GM12878 (cell line): ENCODE results near the gene DOHH. TPM values are rescaled to one million over a fixed set of nuclear protein-coding genes. Genes with fewer than 3 reads are reported as not detected.

ENCODE experiments used
- ATAC-seq: fragments of 200-7000 bp; cut with Tn5 transposase; 3 replicates; pipeline ENCODE4 v1.9.1; 2020; ENCODE audit warnings: mild to moderate bottlenecking, moderate library complexity
- BruUV-seq: library from RNA; stranded (reverse); fragments of 400-500 nt; replicated peaks from 2 replicates; lab custom pipeline; 2021; lab: Mats Ljungman, UMichigan
- CTCF ChIA-PET: fragments of 300-600 bp; sonication (Branson Sonifier 250); formaldehyde crosslinking; extraction: SDS; loops from one replicate; lab custom pipeline; 2021; ENCODE audit warnings: inconsistent platforms; lab: Yijun Ruan, JAX
- POLR2A ChIA-PET: fragments of 350-600 bp; formaldehyde crosslinking; extraction: SDS; loops from one replicate; lab custom pipeline; 2021; ENCODE audit warnings: inconsistent platforms; lab: Charles Lee
- RAD21 ChIA-PET: fragments of 300-600 bp; sonication (Branson Sonifier 250); formaldehyde crosslinking; loops from one replicate; lab custom pipeline; 2023; ENCODE audit warnings: antibody characterized with exemption; ENCODE audit not compliant: unreplicated experiment; lab: Charles Lee
- SMC1A ChIA-PET: fragments of 300-600 bp; sonication (Branson Sonifier 250); formaldehyde crosslinking; loops from one replicate; lab custom pipeline; 2023; ENCODE audit not compliant: unreplicated experiment, uncharacterized antibody; lab: Charles Lee
- DNase-seq: peaks from one replicate; pipeline ENCODE4 v3.0.0-alpha.2; 2011; ENCODE audit warnings: low read depth, low spot score
- FAIRE-seq: peaks from 3 replicates; lab custom pipeline; 2011; peaks lifted over from hg19 to GRCh38; lab: Jason Lieb, UNC
- H2AFZ ChIP-seq: 2 replicates; pipeline ENCODE4 v1.6.0; 2011; ENCODE audit warnings: low read depth, low read length, control low read depth; ENCODE audit not compliant: control insufficient read depth
- H3K27ac ChIP-seq: 2 replicates; pipeline ENCODE4 v1.5.1; 2011; ENCODE audit warnings: control low read depth; ENCODE audit not compliant: control insufficient read depth, insufficient read depth
- H3K27me3 ChIP-seq, 2 experiments: replicated peaks in 1 of 2; 2 replicates each; pipeline versions ENCODE4 v1.6.0 to v1.6.1; 2011; ENCODE audit warnings: low read length in 1 of 2; ENCODE audit not compliant: control insufficient read depth in 2 of 2, insufficient read depth in 2 of 2
- H3K36me3 ChIP-seq, 2 experiments: 2 replicates each; pipeline ENCODE4 v1.5.1; 2011; ENCODE audit warnings: low read length in 1 of 2; ENCODE audit not compliant: control insufficient read depth in 2 of 2, insufficient read depth in 2 of 2
- H3K4me1 ChIP-seq: 2 replicates; pipeline ENCODE4 v1.6.1; 2011; ENCODE audit warnings: mild to moderate bottlenecking, low read length, moderate library complexity, mixed read lengths; ENCODE audit not compliant: control insufficient read depth, insufficient read depth
- H3K4me2 ChIP-seq: 2 replicates; pipeline ENCODE4 v1.6.0; 2011; ENCODE audit warnings: control low read depth; ENCODE audit not compliant: control insufficient read depth, insufficient read depth
- H3K4me3 ChIP-seq: fragments of 200-600 bp; sonication (generic); 2 replicates; pipeline ENCODE4 v1.5.1; 2016
- H3K79me2 ChIP-seq: 2 replicates; pipeline ENCODE4 v1.6.0; 2011; ENCODE audit warnings: low read length; ENCODE audit not compliant: control insufficient read depth, insufficient read depth
- H3K9ac ChIP-seq: 2 replicates; pipeline ENCODE4 v1.8.0; 2011; ENCODE audit warnings: low read length, control low read depth, mixed read lengths; ENCODE audit not compliant: control insufficient read depth, insufficient read depth
- H3K9me3 ChIP-seq: replicated peaks from 3 replicates; pipeline ENCODE4 v1.5.1; 2011; ENCODE audit warnings: mild to moderate bottlenecking, low read length; ENCODE audit not compliant: control insufficient read depth, insufficient read depth
- H4K20me1 ChIP-seq: 2 replicates; pipeline ENCODE4 v1.6.0; 2011; ENCODE audit not compliant: control insufficient read depth, insufficient read depth
- ATF2 ChIP-seq: IDR thresholded peaks from 2 replicates; pipeline ENCODE4 v1.6.1; 2012; ENCODE audit warnings: low read length, inconsistent platforms
- ATF3 ChIP-seq: IDR thresholded peaks from 2 replicates; pipeline ENCODE4 v1.6.1; 2011; ENCODE audit warnings: low read depth, mild to moderate bottlenecking, low read length, moderate library complexity, borderline replicate concordance; ENCODE audit errors: extremely low read depth
- CREB1 ChIP-seq: IDR thresholded peaks from 2 replicates; pipeline ENCODE4 v1.6.1; 2012; ENCODE audit warnings: low read depth, mild to moderate bottlenecking, inconsistent platforms
- HDGF ChIP-seq: fragments of 450-650 bp; IDR thresholded peaks from 2 replicates; pipeline ENCODE4 v1.6.1; 2016; ENCODE audit warnings: antibody characterized with exemption
- JUND ChIP-seq: IDR thresholded peaks from 2 replicates; pipeline ENCODE4 v1.6.1; 2012; ENCODE audit warnings: low read depth, mild to moderate bottlenecking, low read length, improper control_type of control experiment, moderate library complexity
- MYC ChIP-seq: IDR thresholded peaks from 2 replicates; pipeline ENCODE4 v1.6.1; 2011; ENCODE audit warnings: mild to moderate bottlenecking, low read length, moderate library complexity, inconsistent platforms; ENCODE audit not compliant: insufficient read depth, insufficient replicate concordance, insufficient read length, severe bottlenecking
- NR2F1 ChIP-seq: fragments of 450-650 bp; conservative IDR thresholded peaks from 2 replicates; pipeline ENCODE4 v1.6.1; 2017; ENCODE audit warnings: mild to moderate bottlenecking
- PBX3 ChIP-seq: IDR thresholded peaks from 2 replicates; pipeline ENCODE4 v1.6.1; 2011; ENCODE audit warnings: mild to moderate bottlenecking, low read depth, low read length, moderate library complexity; ENCODE audit not compliant: insufficient replicate concordance
- PKNOX1 ChIP-seq: fragments of 450-650 bp; IDR thresholded peaks from 2 replicates; pipeline ENCODE4 v1.6.1; 2016; ENCODE audit warnings: mild to moderate bottlenecking
- POU2F2 ChIP-seq: IDR thresholded peaks from 3 replicates; pipeline ENCODE4 v1.6.1; 2011; ENCODE audit warnings: low read depth, mild to moderate bottlenecking, low read length, borderline replicate concordance
- RUNX3 ChIP-seq: IDR thresholded peaks from 2 replicates; pipeline ENCODE4 v1.6.1; 2012; ENCODE audit warnings: low read length, inconsistent platforms
- SMC3 ChIP-seq: IDR thresholded peaks from 2 replicates; pipeline ENCODE4 v1.6.1; 2011; ENCODE audit warnings: low read length, improper control_type of control experiment, borderline replicate concordance
- YY1 ChIP-seq: IDR thresholded peaks from 2 replicates; pipeline ENCODE4 v1.6.1; 2011; ENCODE audit warnings: low read depth, mild to moderate bottlenecking, low read length
- WGBS: methylation state at CpG from one replicate; pipeline ENCODE4 v1.1.6; 2016; ENCODE audit warnings: low lambda C conversion rate; ENCODE audit not compliant: insufficient replicate concordance, insufficient coverage; ENCODE audit errors: missing lambda C conversion rate; 5-methylcytosine and 5-hydroxymethylcytosine counted together
- in situ Hi-C: fragments of 300-500 bp; cut with MboI; formaldehyde crosslinking; loops from 9 replicates; pipeline ENCODE4 v1.14.3; 2018; ENCODE audit warnings: mixed read lengths
- intact Hi-C: fragments of 100-400 bp; cut with micrococcal nuclease; formaldehyde crosslinking; loops from one replicate; pipeline ENCODE4 v1.14.2; 2022; ENCODE audit not compliant: unreplicated experiment
- polyA plus RNA-seq, 11 experiments: library from polyadenylated mRNA; depleted of rRNA in 4 of 11; unstranded in 6 of 11; stranded (reverse) in 5 of 11; fragments of >200 nt; fragmentation: Nextera tagmentation in 4 of 11; fragmentation: Illumina TruSeq in 1 of 11; extraction: Ambion mirVana in 4 of 11; extraction: Trizol in 1 of 11; gene quantifications; 1 replicate in 1 of 11; 2 replicates in 10 of 11; pipeline versions ENCODE4 v1.2.1 to v1.2.3, GENCODE V29; 2011 to 2016; ENCODE audit warnings: inconsistent platforms in 2 of 11, missing spikeins in 2 of 11, low read depth in 1 of 11
- total RNA-seq, 4 experiments: library from RNA; depleted of rRNA in 3 of 4; stranded (reverse); fragments of >200 nt in 3 of 4; fragmentation: Illumina TruSeq in 1 of 4; extraction: Trizol in 1 of 4; gene quantifications; 2 replicates each; pipeline versions ENCODE4 v1.2.1 to v1.2.3, GENCODE V29; 2013 to 2021
- TF ChIP-seq, protein P1 (sequence below), 3 experiments: IDR thresholded peaks in 2 of 3; conservative IDR thresholded peaks in 1 of 3; 2 replicates each; pipeline ENCODE4 v1.5.1; 2011; ENCODE audit warnings: low read depth in 3 of 3, low read length in 3 of 3, mild to moderate bottlenecking in 3 of 3, control low read depth in 2 of 3, moderate library complexity in 2 of 3, inconsistent platforms in 1 of 3, mixed read lengths in 1 of 3; ENCODE audit not compliant: control insufficient read depth in 2 of 3, insufficient read depth in 1 of 3; ENCODE audit errors: extremely low read depth in 1 of 3

Gene DOHH
- total and polyA plus RNA-seq, 10 of the 15 experiments (the other 5 are each of a cell fraction or from before 2014, with no cell fraction given): 0.11 to 28.6 (median 11.7) TPM

DNA sequence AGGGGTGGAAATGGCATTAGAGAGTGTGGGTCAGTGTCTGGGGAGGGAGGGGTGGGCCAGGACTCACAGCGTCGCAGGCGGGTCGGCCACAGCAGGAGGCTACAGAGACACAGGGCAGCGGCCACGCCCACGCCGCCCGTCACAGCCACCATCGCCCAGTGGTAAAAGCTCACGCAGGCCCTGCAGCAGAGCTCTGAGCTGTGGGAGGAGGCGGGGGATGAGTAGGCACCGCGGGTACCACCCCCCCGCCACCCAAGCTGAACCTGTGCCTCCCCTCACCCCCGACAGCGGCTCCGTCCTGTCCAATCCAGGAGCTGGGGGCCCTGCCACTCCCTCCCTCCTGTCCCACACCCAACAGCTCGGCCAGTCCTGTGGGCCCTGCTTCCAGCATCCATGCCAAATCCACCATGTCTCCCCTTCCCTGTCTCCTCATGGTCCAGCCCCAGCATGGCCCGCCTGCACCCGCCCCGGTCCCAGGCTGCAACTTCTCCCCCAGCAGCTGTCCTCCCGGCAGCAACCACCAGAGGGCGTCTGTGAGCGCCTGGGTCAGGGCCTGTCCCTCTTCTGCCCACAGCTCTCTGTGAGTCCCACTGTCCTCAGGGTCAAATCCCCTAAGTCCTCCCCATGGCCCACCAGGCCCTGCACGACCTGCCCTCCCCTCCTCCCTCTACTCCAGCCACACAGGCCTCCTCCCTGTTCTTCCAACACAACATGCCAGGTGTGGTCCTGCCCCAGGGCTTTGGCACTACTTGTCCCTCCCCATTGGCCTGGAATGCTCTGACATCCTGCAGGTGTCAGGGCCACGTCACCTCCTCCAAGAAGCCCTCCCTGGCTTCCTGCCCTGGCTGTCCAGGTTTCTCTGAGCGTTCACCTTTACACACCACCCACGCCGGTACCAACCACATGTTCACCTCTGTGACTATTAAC is 44.5 kb upstream of the DOHH start:
- intact Hi-C loops (loop anchor here (1.0 to 5.0 kb wide), 2 partner anchors 73 to 162 kb away; partner anchors contain the start of gene TJP3), in situ Hi-C loops (no loop called here)
- no TSS peak for BruUV-seq
- peaks cover 2 to 7% of the 10 kb centered on the region in 2 experiments; a peak in 3 of 4 replicates for H3K36me3 ChIP-seq
- no peak overlapping the region for H3K9ac ChIP-seq
- ATAC-seq (peak; percentile 92), DNase-seq (no peak), FAIRE-seq (peak; percentile 49)
- RAD21 ChIA-PET: interaction anchor here (1.0 kb wide), 1 partner anchor 12 kb away, joined by 4 read pairs; the partner anchor contains the start of gene MFSD12
- H3K27ac ChIP-seq: no peak overlapping the region
- SMC1A ChIA-PET: interaction anchor here (0.6 to 1.1 kb wide), 3 partner anchors 46 to 658 kb away, joined by 3 to 4 read pairs (median 3); no protein-coding TSS in a partner anchor
- CTCF ChIA-PET: interaction anchor here (0.6 to 2.7 kb wide), 17 partner anchors 8 to 670 kb away, joined by 3 to 20 read pairs (median 4); partner anchors contain the start of gene MFSD12
- no peak overlapping the region for H2AFZ ChIP-seq
- no peaks in the 10 kb centered on the region for H3K4me1 ChIP-seq
- no peaks in the 10 kb centered on the region for H3K79me2 ChIP-seq
- POLR2A ChIA-PET: interaction anchor here (0.6 to 0.9 kb wide), 3 partner anchors 9 to 852 kb away, joined by 3 to 5 read pairs (median 5); partner anchors contain the start of gene MRPL54
- H4K20me1 ChIP-seq: no peaks in the 10 kb centered on the region
- H3K4me2 ChIP-seq: no peak overlapping the region
- H3K4me3 ChIP-seq: no peak overlapping the region
- WGBS: 51% methylated on average over 28 of the region's 30 CpGs
- no peaks in the 10 kb centered on the region for H3K27me3 ChIP-seq
- no peaks in the 10 kb centered on the region for H3K9me3 ChIP-seq
- no peak for TF ChIP-seq JUND
- no peak for TF ChIP-seq ATF2
- TF ChIP-seq CREB1: 0 out of 2 replicates have a peak, but pooled peaks have one; percentile 30
- TF ChIP-seq SMC3: peak; percentile 81
- no peak for TF ChIP-seq MYC
- TF ChIP-seq YY1: peak; percentile 43; the same call in 1 of the 2 replicates
- peak; percentile 37; the same call in 1 of the 3 replicates for TF ChIP-seq POU2F2
- TF ChIP-seq, protein P1, sequence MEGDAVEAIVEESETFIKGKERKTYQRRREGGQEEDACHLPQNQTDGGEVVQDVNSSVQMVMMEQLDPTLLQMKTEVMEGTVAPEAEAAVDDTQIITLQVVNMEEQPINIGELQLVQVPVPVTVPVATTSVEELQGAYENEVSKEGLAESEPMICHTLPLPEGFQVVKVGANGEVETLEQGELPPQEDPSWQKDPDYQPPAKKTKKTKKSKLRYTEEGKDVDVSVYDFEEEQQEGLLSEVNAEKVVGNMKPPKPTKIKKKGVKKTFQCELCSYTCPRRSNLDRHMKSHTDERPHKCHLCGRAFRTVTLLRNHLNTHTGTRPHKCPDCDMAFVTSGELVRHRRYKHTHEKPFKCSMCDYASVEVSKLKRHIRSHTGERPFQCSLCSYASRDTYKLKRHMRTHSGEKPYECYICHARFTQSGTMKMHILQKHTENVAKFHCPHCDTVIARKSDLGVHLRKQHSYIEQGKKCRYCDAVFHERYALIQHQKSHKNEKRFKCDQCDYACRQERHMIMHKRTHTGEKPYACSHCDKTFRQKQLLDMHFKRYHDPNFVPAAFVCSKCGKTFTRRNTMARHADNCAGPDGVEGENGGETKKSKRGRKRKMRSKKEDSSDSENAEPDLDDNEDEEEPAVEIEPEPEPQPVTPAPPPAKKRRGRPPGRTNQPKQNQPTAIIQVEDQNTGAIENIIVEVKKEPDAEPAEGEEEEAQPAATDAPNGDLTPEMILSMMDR (IDR thresholded peaks at IDR 0.05 in 2 of 3, conservative IDR thresholded peaks at IDR 0.05 in 1 of 3; ENCODE audit: control insufficient read depth in 2 of 3, extremely low read depth in 1 of 3, insufficient read depth in 1 of 3, low read depth in 3 of 3, low read length in 3 of 3): peak; percentile 85 to 99 (median 91)
- peak; percentile 26; the same call in 1 of the 2 replicates for TF ChIP-seq RUNX3
- peak; percentile 44; the same call in 1 of the 2 replicates for TF ChIP-seq PKNOX1
- TF ChIP-seq HDGF: peak; percentile 81
- TF ChIP-seq PBX3: no peak
- TF ChIP-seq NR2F1: peak; percentile 53; the same call in 1 of the 2 replicates
- no peak for TF ChIP-seq ATF3
